Measurements from ENCODE around the gene MAP4K1.
"Not testable (repeated sequence)": the region's sequence is repeated elsewhere in the genome, so short reads cannot be mapped to it uniquely, and the experiment has no call there.

The MAP4K1 gene

GRCh38 chr19:38619361-38620174, 1.8 kb upstream of the MAP4K1 start:
- DNase-seq = no peak

- DNase-seq = peak; percentile 99
Measured at GRCh38 chr19:38618590-38619360, 1.0 kb upstream of the MAP4K1 start, which contains the start of gene EIF3K. TSS of gene EIF3K (plus strand) at chr19:38619188. CDS start at chr19:38619269, 81 bp downstream.

- no peak for DNase-seq
Measured at GRCh38 chr19:38617283-38617763, 430 bp downstream of the MAP4K1 start.

- DNase-seq = no peak
Measured at GRCh38 chr19:38616265-38616664, 1.5 kb downstream of the MAP4K1 start.

GRCh38 chr19:38615007-38615581, 2.7 kb downstream of the MAP4K1 start:
- no peak for DNase-seq

GRCh38 chr19:38614289-38614688, 3.5 kb downstream of the MAP4K1 start:
- DNase-seq = no peak

- no peak for DNase-seq
Measured at GRCh38 chr19:38606131-38606530, 11.6 kb downstream of the MAP4K1 start.

- not testable (repeated sequence) for DNase-seq
Measured at GRCh38 chr19:38602856-38603255, 14.9 kb downstream of the MAP4K1 start.

- DNase-seq = no peak
Measured at GRCh38 chr19:38599722-38600121, 18.0 kb downstream of the MAP4K1 start.

- no peak for DNase-seq
Measured at GRCh38 chr19:38597075-38597474, 20.7 kb downstream of the MAP4K1 start.

GRCh38 chr19:38596057-38596981, 21.4 kb downstream of the MAP4K1 start:
- no peak for DNase-seq

- DNase-seq = no peak
Measured at GRCh38 chr19:38592940-38593339, 24.8 kb downstream of the MAP4K1 start.

- DNase-seq = no peak
Measured at GRCh38 chr19:38588041-38588440, 29.7 kb downstream of the MAP4K1 start.

GRCh38 chr19:38587562-38587961, 30.2 kb downstream of the MAP4K1 start:
- no peak for DNase-seq

- no peak for DNase-seq
Measured at GRCh38 chr19:38583985-38584305, 33.8 kb downstream of the MAP4K1 start.

- DNase-seq = no peak
Measured at GRCh38 chr19:38583219-38583984, 34.4 kb downstream of the MAP4K1 start.

- no peak for DNase-seq
Measured at GRCh38 chr19:38580080-38580479, 37.7 kb downstream of the MAP4K1 start.

GRCh38 chr19:38579304-38579703, 38.4 kb downstream of the MAP4K1 start:
- not testable (repeated sequence) for DNase-seq

- no peak for DNase-seq
Measured at GRCh38 chr19:38577826-38578225, 39.9 kb downstream of the MAP4K1 start.

GRCh38 chr19:38571682-38572081, 46.1 kb downstream of the MAP4K1 start:
- no peak for DNase-seq

GRCh38 chr19:38569368-38569983, 48.3 kb downstream of the MAP4K1 start:
- DNase-seq = no peak

All from fibroblast of skin of scalp (primary cell).